Smooth muscle cell (in vitro differentiated cells): ENCODE data around the gene CD83. TPM values are rescaled to one million over a fixed set of nuclear protein-coding genes. Genes with fewer than 3 reads are reported as not detected.

Experiments used
- DNase-seq: peaks from one replicate; lab custom pipeline; 2025; ENCODE audit not compliant: unreplicated experiment; lab: John Stamatoyannopoulos, UW
- H2AFZ ChIP-seq: fragments of 200-600 bp; sonication (generic); 2 replicates; pipeline ENCODE4 v1.6.0; 2016; ENCODE audit warnings: antibody characterized with exemption, low read depth, mild to moderate bottlenecking
- H3F3A ChIP-seq: fragments of 200-600 bp; sonication (generic); 2 replicates; pipeline ENCODE4 v1.6.0; 2017; ENCODE audit warnings: antibody characterized with exemption, low read depth
- H3K27ac ChIP-seq: fragments of 200-600 bp; sonication (generic); 2 replicates; pipeline ENCODE4 v1.5.1; 2016; ENCODE audit warnings: low read depth, mild to moderate bottlenecking
- H3K27me3 ChIP-seq: fragments of 200-600 bp; sonication (generic); 2 replicates; pipeline ENCODE4 v1.6.1; 2016; ENCODE audit warnings: low read depth, mild to moderate bottlenecking
- H3K36me3 ChIP-seq: fragments of 200-600 bp; sonication (generic); 2 replicates; pipeline ENCODE4 v1.5.1; 2016; ENCODE audit warnings: low read depth
- H3K4me1 ChIP-seq: fragments of 200-600 bp; sonication (generic); 2 replicates; pipeline ENCODE4 v1.5.1; 2016; ENCODE audit warnings: low read depth
- H3K4me2 ChIP-seq: fragments of 200-600 bp; sonication (generic); 2 replicates; pipeline ENCODE4 v1.6.0; 2016; ENCODE audit warnings: mild to moderate bottlenecking
- H3K4me3 ChIP-seq: fragments of 200-600 bp; sonication (generic); 2 replicates; pipeline ENCODE4 v1.5.1; 2016; ENCODE audit warnings: mild to moderate bottlenecking
- H3K79me2 ChIP-seq: fragments of 200-600 bp; sonication (generic); 2 replicates; pipeline ENCODE4 v1.6.0; 2016; ENCODE audit warnings: low read depth, mild to moderate bottlenecking
- H3K9ac ChIP-seq: fragments of 200-600 bp; sonication (generic); 2 replicates; pipeline ENCODE4 v1.6.0; 2016; ENCODE audit warnings: low read depth
- H3K9me3 ChIP-seq: fragments of 200-600 bp; sonication (generic); replicated peaks from 2 replicates; pipeline ENCODE4 v1.5.1; 2016; ENCODE audit warnings: low read depth
- H4K20me1 ChIP-seq: fragments of 200-600 bp; sonication (generic); 2 replicates; pipeline ENCODE4 v1.6.0; 2016; ENCODE audit warnings: low read depth
- CTCF ChIP-seq: fragments of 200-600 bp; sonication (generic); IDR thresholded peaks from 2 replicates; pipeline ENCODE4 v1.5.1; 2017; ENCODE audit warnings: borderline replicate concordance, mild to moderate bottlenecking, antibody characterized with exemption; ENCODE audit not compliant: insufficient read depth, poor library complexity, severe bottlenecking
- WGBS: methylation state at CpG from one replicate; pipeline ENCODE4 v1.1.7; 2016; ENCODE audit warnings: low lambda C conversion rate; 5-methylcytosine and 5-hydroxymethylcytosine counted together
- polyA plus RNA-seq: library from polyadenylated mRNA; unstranded; fragments of >200 nt; fragmentation: Nextera tagmentation; extraction: Ambion mirVana; gene quantifications from 2 replicates; pipeline ENCODE4 v1.2.1, GENCODE V29; 2016
- total RNA-seq: library from RNA; depleted of rRNA; stranded (reverse); fragments of >200 nt; gene quantifications from 2 replicates; pipeline ENCODE4 v1.2.3, GENCODE V29; 2014

CD83 gene
- total and polyA plus RNA-seq, 2 experiments from 2014 or later: 2.3 to 4.0 TPM

- Histone ChIP-seq H3K27ac (no peak overlapping the region), H3K4me3 (no peak overlapping the region), H3K4me2 (no peak overlapping the region), H3K4me1 (no peaks in the 10 kb centered on the region), H3F3A (no peaks in the 10 kb centered on the region), H3K36me3 (no peaks in the 10 kb centered on the region), H3K9me3 (no peaks in the 10 kb centered on the region), H3K27me3 (no peaks in the 10 kb centered on the region), H4K20me1 (no peaks in the 10 kb centered on the region), H3K9ac (no peak overlapping the region), H3K79me2 (no peaks in the 10 kb centered on the region), H2AFZ (no peak overlapping the region)
- no peak for TF ChIP-seq CTCF
- 80% methylated on average over 5 of the region's 5 CpGs for WGBS
- DNase-seq: no peak
Measured at GRCh38 chr6:14141351-14142062, 23.9 kb downstream of the CD83 start.

- Histone ChIP-seq H3K79me2 (no peaks in the 10 kb centered on the region), H3K9ac (no peak overlapping the region), H3K9me3 (no peaks in the 10 kb centered on the region), H3K4me1 (no peaks in the 10 kb centered on the region), H3F3A (no peaks in the 10 kb centered on the region), H3K4me2 (no peak overlapping the region), H3K27ac (no peak overlapping the region), H4K20me1 (no peaks in the 10 kb centered on the region), H3K27me3 (no peaks in the 10 kb centered on the region), H3K4me3 (no peak overlapping the region), H3K36me3 (no peaks in the 10 kb centered on the region), H2AFZ (no peak overlapping the region)
- WGBS: 81% methylated on average over 7 of the region's 7 CpGs
- TF ChIP-seq CTCF: no peak
- DNase-seq: no peak
Measured at GRCh38 chr6:14142063-14142450, 24.5 kb downstream of the CD83 start.

- Histone ChIP-seq H4K20me1 (no peaks in the 10 kb centered on the region), H3K4me2 (no peak overlapping the region), H3K4me1 (no peaks in the 10 kb centered on the region), H2AFZ (no peak overlapping the region), H3F3A (no peaks in the 10 kb centered on the region), H3K9me3 (no peaks in the 10 kb centered on the region), H3K9ac (no peak overlapping the region), H3K79me2 (no peaks in the 10 kb centered on the region), H3K36me3 (no peaks in the 10 kb centered on the region), H3K27me3 (no peaks in the 10 kb centered on the region), H3K27ac (no peak overlapping the region), H3K4me3 (no peak overlapping the region)
- WGBS: 88% methylated on average over 3 of the region's 3 CpGs
- TF ChIP-seq CTCF: no peak
- no peak for DNase-seq
Measured at GRCh38 chr6:14142511-14143223, 25.1 kb downstream of the CD83 start.
